Adrenal gland (tissue), 12 donors: ENCODE results near the gene ZNF32. TPM values are rescaled to one million over a fixed set of nuclear protein-coding genes. Genes with fewer than 3 reads are reported as not detected.
"Not testable (repeated sequence)": the region's sequence is repeated elsewhere in the genome, so short reads cannot be mapped to it uniquely, and the experiment has no call there.

ENCODE experiments used
- DNase-seq, 7 donors: peaks; one replicate each; pipeline ENCODE4 v3.0.0-alpha.2; 2019 to 2020
- H3K27ac ChIP-seq, 5 donors: fragments of 200-600 bp; sonication (generic) in 4 of 5; 1 replicate in 3 of 5; 2 replicates in 2 of 5; pipeline versions ENCODE4 v1.5.1 to v1.8.0; 2016 to 2020; ENCODE audit warnings: mild to moderate bottlenecking in 1 of 5
- H3K27me3 ChIP-seq: fragments of 200-600 bp; 2 replicates; pipeline ENCODE4 v1.8.0; 2021
- H3K36me3 ChIP-seq, 2 donors: fragments of 200-600 bp; replicated peaks in 1 of 2; 1 replicate in 1 of 2; 2 replicates in 1 of 2; pipeline versions ENCODE4 v1.5.1 to v1.8.0; 2018 to 2022
- H3K4me1 ChIP-seq, 2 donors: fragments of 200-600 bp; replicated peaks in 1 of 2; 1 replicate in 1 of 2; 2 replicates in 1 of 2; pipeline versions ENCODE4 v1.5.1 to v1.8.0; 2018 to 2021
- H3K4me3 ChIP-seq, 4 donors: fragments of 200-600 bp; sonication (generic) in 3 of 4; one replicate each; pipeline ENCODE4 v1.5.1; 2016 to 2018
- H3K9me3 ChIP-seq, 3 donors: fragments of 200-600 bp; sonication (generic) in 1 of 3; replicated peaks in 1 of 3; 1 replicate in 2 of 3; 2 replicates in 1 of 3; pipeline versions ENCODE4 v1.5.1 to v1.8.0; 2016 to 2021
- CTCF ChIP-seq, 6 experiments: fragments of 450-650 bp in 4 of 6; fragments of 200-600 bp in 2 of 6; sonication (generic) in 1 of 6; IDR thresholded peaks; 1 replicate in 5 of 6; 2 replicates in 1 of 6; pipeline versions ENCODE4 v1.5.1 to v1.8.0; 2016 to 2021; ENCODE audit warnings: antibody characterized with exemption in 6 of 6, mild to moderate bottlenecking in 2 of 6, moderate library complexity in 1 of 6
- POLR2A ChIP-seq, 2 donors: fragments of 450-650 bp; IDR thresholded peaks; one replicate each; pipeline ENCODE4 v1.6.1; 2017; ENCODE audit warnings: antibody characterized with exemption in 2 of 2, mild to moderate bottlenecking in 2 of 2, moderate library complexity in 1 of 2
- WGBS, 4 donors: extraction: QIAGEN DNeasy Blood & Tissue Kit in 2 of 4; methylation state at CpG; one replicate each; pipeline versions ENCODE4 v1.1.5 to v1.1.7; 2013 to 2017; 5-methylcytosine and 5-hydroxymethylcytosine counted together
- intact Hi-C, 2 donors: fragments of 100-400 bp; cut with DNase I; formaldehyde crosslinking; loops; one replicate each; pipeline versions ENCODE4 v1.14.1 to v1.15.0; 2022 to 2023
- polyA plus RNA-seq, 3 donors: library from polyadenylated mRNA; stranded (reverse); fragments of 200-250 nt in 2 of 3; fragments of 350-450 nt in 1 of 3; fragmentation: Illumina TruSeq in 1 of 3; extraction: RNeasy Lipid Tissue Mini Kit (QIAGEN cat#74804) in 1 of 3; gene quantifications; one replicate each; pipeline ENCODE4 v1.2.3, GENCODE V29; 2013 to 2014
- total RNA-seq, 9 donors: library from RNA; depleted of rRNA in 4 of 9; stranded (reverse); fragments of >200 nt in 4 of 9; fragments of 120-200 nt in 1 of 9; fragmentation: NEBNext Ultra II Directional in 1 of 9; extraction: Animal tissue kit (Norgen Biotek cat#: 25700) in 1 of 9; gene quantifications; one replicate each; pipeline versions ENCODE4 v1.1.0 to v1.2.4, GENCODE V29; 2013 to 2023
- donor health status: healthy with polysubstance abuse.
- donor health status: Bipolar disorder and iron deficiency.
- donor health status: DM: yes; HTN: yes; CAD: no.
- donor health status: DM: no; HTN: no; CAD: no.
- donor health status: DM: no; HTN: no; CAD: no.
- donor health status: DM: yes; HTN: yes; CAD: no.

ZNF32 gene
- total and polyA plus RNA-seq, 12 donors = 18.0 to 77.8 (median 42.5) TPM

- intact Hi-C loops = no loop called here
- no peak for TF ChIP-seq POLR2A (IDR thresholded peaks at IDR 0.05)
- H3K36me3 ChIP-seq = peaks cover 0 to 20% of the 10 kb centered on the region in 2 donors
- H3K9me3 ChIP-seq = peaks cover 0 to 42% (median 7%) of the 10 kb centered on the region in 3 donors
- WGBS, 4 donors = 93 to 99% (median 96%) methylated on average over 6 of the region's 6 CpGs
- peak overlapping the region in 1 of 4 donors; percentile 67 for H3K4me3 ChIP-seq
- H3K4me1 ChIP-seq = peaks cover 0 to 5% of the 10 kb centered on the region in 2 donors
- H3K27me3 ChIP-seq = no peaks in the 10 kb centered on the region
- no peak overlapping the region for H3K27ac ChIP-seq
- DNase-seq = no peak
Observed at GRCh38 chr10:43647576-43647975, 1.1 kb downstream of the ZNF32 start.

- H3K36me3 ChIP-seq = peaks cover 0 to 20% of the 10 kb centered on the region in 2 donors
- intact Hi-C loops = no loop called here
- H3K9me3 ChIP-seq = peaks cover 0 to 53% (median 7%) of the 10 kb centered on the region in 3 donors
- DNase-seq = no peak
- WGBS, 4 donors = 97 to 100% (median 99%) methylated on average over 4 of the region's 4 CpGs
- H3K4me1 ChIP-seq = peaks cover 0 to 5% of the 10 kb centered on the region in 2 donors
- no peaks in the 10 kb centered on the region for H3K27me3 ChIP-seq
- no peak overlapping the region for H3K27ac ChIP-seq
- H3K4me3 ChIP-seq = no peak overlapping the region
- TF ChIP-seq POLR2A (IDR thresholded peaks at IDR 0.05) (no peak), CTCF (IDR thresholded peaks at IDR 0.05) (no peak)
Observed at GRCh38 chr10:43645866-43646265, 2.8 kb downstream of the ZNF32 start.

GRCh38 chr10:43644252-43644651 lies 4.4 kb downstream of the ZNF32 start:
- peaks cover 0 to under 1% of the 10 kb centered on the region in 2 donors for H3K4me1 ChIP-seq
- DNase-seq = no peak
- H3K9me3 ChIP-seq = peaks cover 0 to 53% (median 7%) of the 10 kb centered on the region in 3 donors
- H3K27ac ChIP-seq = no peak overlapping the region
- no peaks in the 10 kb centered on the region for H3K27me3 ChIP-seq
- H3K4me3 ChIP-seq = peak overlapping the region in 1 of 4 donors; percentile 13
- 98 to 100% (median 98%) methylated on average over 8 of the region's 8 CpGs for WGBS, 4 donors
- no peak for TF ChIP-seq POLR2A (IDR thresholded peaks at IDR 0.05)
- intact Hi-C loops = no loop called here
- peaks cover 0 to 20% of the 10 kb centered on the region in 2 donors for H3K36me3 ChIP-seq

GRCh38 chr10:43640603-43641002 lies 8.1 kb downstream of the ZNF32 start:
- no peaks in the 10 kb centered on the region for H3K27me3 ChIP-seq
- no peaks in the 10 kb centered on the region for H3K4me1 ChIP-seq
- H3K27ac ChIP-seq = no peak overlapping the region
- H3K9me3 ChIP-seq = peaks cover 0 to 47% (median 7%) of the 10 kb centered on the region in 3 donors
- H3K36me3 ChIP-seq = peaks cover 0 to 18% of the 10 kb centered on the region in 2 donors
- no peak for DNase-seq
- no peak overlapping the region for H3K4me3 ChIP-seq
- TF ChIP-seq CTCF (IDR thresholded peaks at IDR 0.05) (no peak), POLR2A (IDR thresholded peaks at IDR 0.05) (no peak)
- intact Hi-C loops = no loop called here

- DNase-seq, H3K4me1 ChIP-seq, H3K36me3 ChIP-seq, H3K4me3 ChIP-seq, H3K27me3 ChIP-seq, H3K9me3 ChIP-seq, intact Hi-C loops, H3K27ac ChIP-seq: not testable (repeated sequence)
- WGBS, 4 donors = 55 to 78% (median 60%) methylated on average over 1 of the region's 1 CpG
Observed at GRCh38 chr10:43635816-43636215, 12.9 kb downstream of the ZNF32 start.

- no peak overlapping the region for H3K27ac ChIP-seq
- no peaks in the 10 kb centered on the region for H3K27me3 ChIP-seq
- H3K4me1 ChIP-seq = no peaks in the 10 kb centered on the region
- DNase-seq = no peak
- H3K9me3 ChIP-seq = no peaks in the 10 kb centered on the region
- H3K36me3 ChIP-seq = no peaks in the 10 kb centered on the region
- WGBS, 4 donors = 86 to 93% (median 92%) methylated on average over 4 of the region's 4 CpGs
- TF ChIP-seq CTCF (IDR thresholded peaks at IDR 0.05) (no peak), POLR2A (IDR thresholded peaks at IDR 0.05) (no peak)
- intact Hi-C loops = no loop called here
- H3K4me3 ChIP-seq = no peak overlapping the region
Observed at GRCh38 chr10:43628956-43629355, 19.7 kb downstream of the ZNF32 start.
